Measurements from ENCODE around the gene ZRANB1.

DNA sequence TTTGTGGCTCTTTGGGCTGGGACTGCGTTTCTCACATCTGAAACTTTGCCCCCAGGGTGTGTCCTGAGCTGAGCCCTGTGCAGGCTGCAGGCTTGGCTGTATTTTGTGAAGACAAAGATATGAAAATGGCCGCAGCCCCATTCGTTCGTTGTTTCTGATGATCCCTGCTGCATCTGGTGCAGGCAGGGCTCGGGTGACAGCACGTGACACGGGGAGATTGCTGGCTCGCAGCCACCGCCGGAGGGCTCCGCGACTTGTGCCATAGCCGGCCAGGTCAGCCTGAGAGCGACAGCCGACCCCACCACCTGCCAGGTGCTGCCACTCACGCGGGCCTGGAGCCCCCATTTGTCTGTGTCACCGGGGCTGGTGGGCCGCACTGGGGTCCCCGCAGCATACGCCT lies 81.3 kb downstream of the ZRANB1 start:
- TF ChIP-seq, protein P1, sequence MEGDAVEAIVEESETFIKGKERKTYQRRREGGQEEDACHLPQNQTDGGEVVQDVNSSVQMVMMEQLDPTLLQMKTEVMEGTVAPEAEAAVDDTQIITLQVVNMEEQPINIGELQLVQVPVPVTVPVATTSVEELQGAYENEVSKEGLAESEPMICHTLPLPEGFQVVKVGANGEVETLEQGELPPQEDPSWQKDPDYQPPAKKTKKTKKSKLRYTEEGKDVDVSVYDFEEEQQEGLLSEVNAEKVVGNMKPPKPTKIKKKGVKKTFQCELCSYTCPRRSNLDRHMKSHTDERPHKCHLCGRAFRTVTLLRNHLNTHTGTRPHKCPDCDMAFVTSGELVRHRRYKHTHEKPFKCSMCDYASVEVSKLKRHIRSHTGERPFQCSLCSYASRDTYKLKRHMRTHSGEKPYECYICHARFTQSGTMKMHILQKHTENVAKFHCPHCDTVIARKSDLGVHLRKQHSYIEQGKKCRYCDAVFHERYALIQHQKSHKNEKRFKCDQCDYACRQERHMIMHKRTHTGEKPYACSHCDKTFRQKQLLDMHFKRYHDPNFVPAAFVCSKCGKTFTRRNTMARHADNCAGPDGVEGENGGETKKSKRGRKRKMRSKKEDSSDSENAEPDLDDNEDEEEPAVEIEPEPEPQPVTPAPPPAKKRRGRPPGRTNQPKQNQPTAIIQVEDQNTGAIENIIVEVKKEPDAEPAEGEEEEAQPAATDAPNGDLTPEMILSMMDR (conservative IDR thresholded peaks at IDR 0.05 in 1 of 2, IDR thresholded peaks at IDR 0.05 in 1 of 2; ENCODE audit: extremely low read depth in 1 of 2, insufficient read depth in 1 of 2, low read depth in 1 of 2, low read length in 2 of 2): no peak
- no peak for TF ChIP-seq EZH2 (IDR thresholded peaks at IDR 0.05; ENCODE audit: borderline replicate concordance, low read length)

Data from mammary epithelial cell (primary cell).